ENCODE data around the gene CEP164. TPM values are rescaled to one million over a fixed set of nuclear protein-coding genes. Genes with fewer than 3 reads are reported as not detected.

Gene CEP164
- total RNA-seq, 1 experiment from 2014 or later: 22.2 TPM

DNA sequence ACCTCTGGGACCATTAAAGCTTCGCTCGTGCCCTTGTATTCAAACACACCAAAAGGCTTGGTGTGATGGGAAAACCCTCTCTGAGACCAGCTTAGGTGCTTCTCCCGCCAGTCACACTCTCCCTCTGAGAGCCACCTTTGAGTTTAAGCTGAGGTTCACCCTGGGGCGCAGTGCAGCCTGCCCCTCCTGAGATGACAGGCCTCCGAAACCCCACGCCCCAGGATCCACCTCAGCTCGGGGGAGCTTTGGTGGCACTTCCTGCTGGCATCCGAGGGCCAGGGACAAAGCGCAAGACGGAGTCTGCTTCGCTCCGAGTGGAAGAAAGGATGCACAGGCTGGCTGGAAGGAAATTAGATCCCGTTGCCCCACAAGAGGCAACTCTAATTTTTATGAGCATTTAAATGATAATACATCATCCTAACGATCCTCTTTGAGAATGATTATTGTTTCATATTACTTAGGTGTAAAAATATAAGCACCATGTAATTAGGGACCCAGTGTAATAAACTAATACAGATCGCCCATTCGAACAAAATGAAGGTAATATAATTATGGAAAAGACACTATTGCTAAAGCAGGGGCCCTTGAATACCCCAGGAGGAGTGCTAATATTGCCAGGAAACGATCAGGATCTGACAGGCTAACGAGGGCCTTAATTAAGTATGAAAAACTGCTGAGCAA lies 134.7 kb downstream of the CEP164 start (continued):
- TF ChIP-seq, protein P1, sequence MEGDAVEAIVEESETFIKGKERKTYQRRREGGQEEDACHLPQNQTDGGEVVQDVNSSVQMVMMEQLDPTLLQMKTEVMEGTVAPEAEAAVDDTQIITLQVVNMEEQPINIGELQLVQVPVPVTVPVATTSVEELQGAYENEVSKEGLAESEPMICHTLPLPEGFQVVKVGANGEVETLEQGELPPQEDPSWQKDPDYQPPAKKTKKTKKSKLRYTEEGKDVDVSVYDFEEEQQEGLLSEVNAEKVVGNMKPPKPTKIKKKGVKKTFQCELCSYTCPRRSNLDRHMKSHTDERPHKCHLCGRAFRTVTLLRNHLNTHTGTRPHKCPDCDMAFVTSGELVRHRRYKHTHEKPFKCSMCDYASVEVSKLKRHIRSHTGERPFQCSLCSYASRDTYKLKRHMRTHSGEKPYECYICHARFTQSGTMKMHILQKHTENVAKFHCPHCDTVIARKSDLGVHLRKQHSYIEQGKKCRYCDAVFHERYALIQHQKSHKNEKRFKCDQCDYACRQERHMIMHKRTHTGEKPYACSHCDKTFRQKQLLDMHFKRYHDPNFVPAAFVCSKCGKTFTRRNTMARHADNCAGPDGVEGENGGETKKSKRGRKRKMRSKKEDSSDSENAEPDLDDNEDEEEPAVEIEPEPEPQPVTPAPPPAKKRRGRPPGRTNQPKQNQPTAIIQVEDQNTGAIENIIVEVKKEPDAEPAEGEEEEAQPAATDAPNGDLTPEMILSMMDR (IDR thresholded peaks at IDR 0.05 in 2 of 3, conservative IDR thresholded peaks at IDR 0.05 in 1 of 3; ENCODE audit: borderline replicate concordance in 1 of 3, insufficient read depth in 1 of 3, low read depth in 2 of 3, low read length in 2 of 3): no peak
- TF ChIP-seq CBX3 (IDR thresholded peaks at IDR 0.05; ENCODE audit: low read depth) (no peak), ELF1 (IDR thresholded peaks at IDR 0.05; ENCODE audit: borderline replicate concordance, low read depth) (no peak), EGR1 (IDR thresholded peaks at IDR 0.05; ENCODE audit: low read depth) (no peak), FOSL1 (IDR thresholded peaks at IDR 0.05; ENCODE audit: low read depth) (no peak), CEBPB (IDR thresholded peaks at IDR 0.05; ENCODE audit: low read depth) (no peak)
- TF ChIP-seq, protein P2, sequence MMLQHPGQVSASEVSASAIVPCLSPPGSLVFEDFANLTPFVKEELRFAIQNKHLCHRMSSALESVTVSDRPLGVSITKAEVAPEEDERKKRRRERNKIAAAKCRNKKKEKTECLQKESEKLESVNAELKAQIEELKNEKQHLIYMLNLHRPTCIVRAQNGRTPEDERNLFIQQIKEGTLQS (IDR thresholded peaks at IDR 0.05): no peak
- TF ChIP-seq, protein P3, sequence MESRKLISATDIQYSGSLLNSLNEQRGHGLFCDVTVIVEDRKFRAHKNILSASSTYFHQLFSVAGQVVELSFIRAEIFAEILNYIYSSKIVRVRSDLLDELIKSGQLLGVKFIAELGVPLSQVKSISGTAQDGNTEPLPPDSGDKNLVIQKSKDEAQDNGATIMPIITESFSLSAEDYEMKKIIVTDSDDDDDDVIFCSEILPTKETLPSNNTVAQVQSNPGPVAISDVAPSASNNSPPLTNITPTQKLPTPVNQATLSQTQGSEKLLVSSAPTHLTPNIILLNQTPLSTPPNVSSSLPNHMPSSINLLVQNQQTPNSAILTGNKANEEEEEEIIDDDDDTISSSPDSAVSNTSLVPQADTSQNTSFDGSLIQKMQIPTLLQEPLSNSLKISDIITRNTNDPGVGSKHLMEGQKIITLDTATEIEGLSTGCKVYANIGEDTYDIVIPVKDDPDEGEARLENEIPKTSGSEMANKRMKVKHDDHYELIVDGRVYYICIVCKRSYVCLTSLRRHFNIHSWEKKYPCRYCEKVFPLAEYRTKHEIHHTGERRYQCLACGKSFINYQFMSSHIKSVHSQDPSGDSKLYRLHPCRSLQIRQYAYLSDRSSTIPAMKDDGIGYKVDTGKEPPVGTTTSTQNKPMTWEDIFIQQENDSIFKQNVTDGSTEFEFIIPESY (IDR thresholded peaks at IDR 0.05; ENCODE audit: extremely low read depth, insufficient replicate concordance, low read length): no peak

DNA sequence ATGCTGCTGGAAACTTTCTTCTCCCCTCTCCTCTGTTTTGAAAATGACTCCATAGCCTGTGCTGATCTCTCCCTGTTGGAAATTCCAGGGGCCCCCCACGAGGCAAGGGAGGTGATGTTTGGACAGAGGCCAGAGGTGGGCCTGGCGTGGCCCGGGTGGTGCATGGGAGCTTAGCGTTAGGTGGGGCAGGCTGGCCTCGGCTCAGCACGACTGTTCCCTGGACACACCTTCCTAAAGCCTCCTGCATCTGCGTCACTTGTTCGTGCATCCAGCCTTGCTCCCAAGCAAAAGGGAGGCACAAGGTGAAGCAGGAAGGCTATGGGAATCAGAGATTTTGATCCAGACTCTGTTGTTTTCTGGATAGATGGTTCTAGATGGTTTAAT lies 135.2 kb downstream of the CEP164 start:
- Histone ChIP-seq H3K4me3 (replicated peaks in 1 of 2; ENCODE audit: low read depth in 1 of 2, low read length in 2 of 2) (no peak overlapping the region), H3K9ac (ENCODE audit: low read length) (no peak overlapping the region), H2AFZ (ENCODE audit: low read depth, low read length, poor library complexity, severe bottlenecking) (no peak overlapping the region), H4K20me1 (ENCODE audit: insufficient read depth) (no peaks in the 10 kb centered on the region), H3K27ac (ENCODE audit: low read depth, low read length) (no peak overlapping the region), H3K4me2 (ENCODE audit: low read length) (no peak overlapping the region), H3K36me3 (ENCODE audit: control insufficient read depth in 1 of 2, insufficient read depth in 2 of 2, low read length in 2 of 2) (no peaks in the 10 kb centered on the region), H3K9me3 (ENCODE audit: control insufficient read depth in 1 of 2, insufficient read depth in 1 of 2, low read depth in 1 of 2, low read length in 2 of 2) (no peaks in the 10 kb centered on the region), H3K9me2 (ENCODE audit: insufficient read depth) (no peaks in the 10 kb centered on the region), H3K79me2 (ENCODE audit: insufficient read depth, low read length) (no peaks in the 10 kb centered on the region), H3K4me1 (ENCODE audit: control insufficient read depth in 1 of 2, insufficient read depth in 2 of 2, low read length in 2 of 2) (no peaks in the 10 kb centered on the region), H3K27me3 (ENCODE audit: insufficient read depth, low read length) (peaks cover 12% of the 10 kb centered on the region; the same call in 1 of the 2 replicates)
- BruUV-seq (replicated peaks): no TSS peak
- CTCF ChIA-PET: no interaction called here
- RAD21 ChIA-PET (ENCODE audit: low non-redundant PET in 1 of 2, low total read pairs in 2 of 2, uncharacterized antibody in 2 of 2, unreplicated experiment in 2 of 2): no interaction called here
- POLR2A ChIA-PET: no interaction called here
- DNase-seq (ENCODE audit: low read depth, low spot score) (no peak), ATAC-seq (no peak)
- intact Hi-C loops (cut with micrococcal nuclease): no loop called here
- TF ChIP-seq FOSL1 (IDR thresholded peaks at IDR 0.05; ENCODE audit: low read depth) (no peak), POLR2AphosphoS5 (IDR thresholded peaks at IDR 0.05; ENCODE audit: low read depth, low read length) (no peak), SRF (IDR thresholded peaks at IDR 0.05; ENCODE audit: low read depth) (no peak), SP1 (IDR thresholded peaks at IDR 0.05; ENCODE audit: low read depth) (no peak), ELF1 (IDR thresholded peaks at IDR 0.05; ENCODE audit: borderline replicate concordance, low read depth) (no peak), ZFX (IDR thresholded peaks at IDR 0.05) (no peak), POLR2A (IDR thresholded peaks at IDR 0.05; ENCODE audit: borderline replicate concordance, extremely low read depth, insufficient read depth, insufficient read length) (no peak), TCF7L2 (IDR thresholded peaks at IDR 0.05; ENCODE audit: borderline replicate concordance, extremely low read depth, insufficient read depth, insufficient read length) (no peak), EZH2 (IDR thresholded peaks at IDR 0.05) (no peak), SIN3A (IDR thresholded peaks at IDR 0.05; ENCODE audit: low read depth) (no peak), CBX3 (IDR thresholded peaks at IDR 0.05; ENCODE audit: low read depth) (no peak), ZNF274 (IDR thresholded peaks at IDR 0.05; ENCODE audit: low read depth, low read length) (no peak)
- TF ChIP-seq, protein P3 (IDR thresholded peaks at IDR 0.05; ENCODE audit: extremely low read depth, insufficient replicate concordance, low read length): no peak
